Sigmoid colon (tissue), 3 donors: Measurements from ENCODE around the gene MLLT3.

Source experiments
- POLR2A ChIP-seq, 2 donors: fragments of 450-650 bp; IDR thresholded peaks; one replicate each; pipeline ENCODE4 v1.6.1; 2016; ENCODE audit warnings: antibody characterized with exemption in 2 of 2, mild to moderate bottlenecking in 2 of 2, moderate library complexity in 2 of 2
- TF ChIP-seq, protein P1 (sequence below), 4 experiments: fragments of 450-650 bp in 3 of 4; fragments of 200-600 bp in 1 of 4; IDR thresholded peaks; one replicate each; pipeline ENCODE4 v1.5.1; 2016 to 2019; ENCODE audit warnings: antibody characterized with exemption in 4 of 4, mild to moderate bottlenecking in 3 of 4, moderate library complexity in 2 of 4

DNA sequence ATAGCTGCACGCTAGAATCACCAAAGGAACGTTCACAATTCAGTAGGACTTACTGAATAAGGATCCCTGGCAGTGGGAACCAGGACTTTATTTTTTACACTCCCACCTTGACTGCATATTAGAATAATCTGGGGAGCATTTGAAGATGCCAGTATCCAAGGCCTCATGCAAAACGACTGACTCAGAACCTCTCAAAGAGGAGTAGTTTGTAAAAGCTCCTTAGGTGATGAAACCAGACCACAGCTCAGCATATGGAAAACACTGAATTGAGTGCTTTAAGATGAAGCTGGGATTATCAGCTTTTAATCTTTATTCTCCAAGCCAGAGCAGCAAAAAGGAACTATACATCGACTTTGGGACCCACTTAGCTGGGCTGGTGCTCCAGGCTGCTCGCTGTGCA, 288.3 kb downstream of the MLLT3 start:
- TF ChIP-seq, protein P1, sequence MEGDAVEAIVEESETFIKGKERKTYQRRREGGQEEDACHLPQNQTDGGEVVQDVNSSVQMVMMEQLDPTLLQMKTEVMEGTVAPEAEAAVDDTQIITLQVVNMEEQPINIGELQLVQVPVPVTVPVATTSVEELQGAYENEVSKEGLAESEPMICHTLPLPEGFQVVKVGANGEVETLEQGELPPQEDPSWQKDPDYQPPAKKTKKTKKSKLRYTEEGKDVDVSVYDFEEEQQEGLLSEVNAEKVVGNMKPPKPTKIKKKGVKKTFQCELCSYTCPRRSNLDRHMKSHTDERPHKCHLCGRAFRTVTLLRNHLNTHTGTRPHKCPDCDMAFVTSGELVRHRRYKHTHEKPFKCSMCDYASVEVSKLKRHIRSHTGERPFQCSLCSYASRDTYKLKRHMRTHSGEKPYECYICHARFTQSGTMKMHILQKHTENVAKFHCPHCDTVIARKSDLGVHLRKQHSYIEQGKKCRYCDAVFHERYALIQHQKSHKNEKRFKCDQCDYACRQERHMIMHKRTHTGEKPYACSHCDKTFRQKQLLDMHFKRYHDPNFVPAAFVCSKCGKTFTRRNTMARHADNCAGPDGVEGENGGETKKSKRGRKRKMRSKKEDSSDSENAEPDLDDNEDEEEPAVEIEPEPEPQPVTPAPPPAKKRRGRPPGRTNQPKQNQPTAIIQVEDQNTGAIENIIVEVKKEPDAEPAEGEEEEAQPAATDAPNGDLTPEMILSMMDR (IDR thresholded peaks at IDR 0.05) = no peak
- no peak for TF ChIP-seq POLR2A (IDR thresholded peaks at IDR 0.05)
